ENCODE results near the gene NANP.
"Not testable (repeated sequence)": the region's sequence is repeated elsewhere in the genome, so short reads cannot be mapped to it uniquely, and the experiment has no call there.

- TF ChIP-seq CTCF (conservative IDR thresholded peaks at IDR 0.05; ENCODE audit: low read depth, low read length); EZH2 (IDR thresholded peaks at IDR 0.05; ENCODE audit: borderline replicate concordance, low read depth, low read length, poor library complexity, severe bottlenecking): not testable (repeated sequence)
Observed at GRCh38 chr20:25602914-25603309, 20.9 kb downstream of the NANP start.

Data from A673 (cell line).